HG03025 (cell line): ENCODE measurements around the gene GSN.

Source experiments
- ATAC-seq: cut with Tn5 transposase; IDR thresholded peaks from one replicate; pipeline ENCODE4 v1.9.1; 2021; ENCODE audit warnings: mild to moderate bottlenecking, moderate library complexity; ENCODE audit not compliant: unreplicated experiment, low FRiP score

GSN gene

GRCh38 chr9:121319383-121319780, 51.4 kb downstream of the GSN start:
- no peak for ATAC-seq

GRCh38 chr9:121321016-121321503, 53.1 kb downstream of the GSN start:
- ATAC-seq, result no peak

GRCh38 chr9:121322037-121322736, 54.2 kb downstream of the GSN start:
- ATAC-seq, result no peak

DNA sequence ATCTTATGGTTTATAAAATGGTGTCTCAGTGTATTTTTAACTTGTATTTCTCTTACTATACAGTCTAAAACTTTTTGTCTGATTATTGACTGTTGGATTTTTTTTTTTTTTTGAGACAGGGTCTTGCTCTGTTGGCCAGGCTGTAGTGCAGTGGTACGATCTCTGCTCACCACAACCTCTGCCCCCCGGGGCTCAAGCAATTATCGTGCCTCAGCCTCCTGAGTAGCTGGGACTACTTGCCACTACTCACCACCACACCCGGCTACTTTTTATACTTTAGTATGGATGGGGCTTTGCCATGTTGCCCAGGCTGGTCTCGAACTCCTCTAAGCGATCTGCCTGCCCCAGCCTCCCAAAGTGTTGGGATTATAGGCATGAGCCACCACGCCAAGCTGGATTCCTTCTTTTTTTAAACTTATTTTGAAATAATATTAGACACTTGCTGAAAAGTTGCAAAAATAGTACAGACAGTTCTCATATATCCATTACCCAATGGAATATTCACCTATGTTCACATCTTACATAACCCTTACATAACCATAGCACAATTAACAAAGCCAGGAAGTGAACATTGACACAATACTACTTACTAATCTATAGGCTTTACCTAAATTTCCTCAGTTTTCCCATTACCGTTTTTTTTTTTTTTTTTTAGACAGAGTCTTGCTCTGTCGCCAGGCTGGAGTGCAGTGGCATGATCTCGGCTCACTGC, 54.9 kb downstream of the GSN start:
- no peak for ATAC-seq

DNA sequence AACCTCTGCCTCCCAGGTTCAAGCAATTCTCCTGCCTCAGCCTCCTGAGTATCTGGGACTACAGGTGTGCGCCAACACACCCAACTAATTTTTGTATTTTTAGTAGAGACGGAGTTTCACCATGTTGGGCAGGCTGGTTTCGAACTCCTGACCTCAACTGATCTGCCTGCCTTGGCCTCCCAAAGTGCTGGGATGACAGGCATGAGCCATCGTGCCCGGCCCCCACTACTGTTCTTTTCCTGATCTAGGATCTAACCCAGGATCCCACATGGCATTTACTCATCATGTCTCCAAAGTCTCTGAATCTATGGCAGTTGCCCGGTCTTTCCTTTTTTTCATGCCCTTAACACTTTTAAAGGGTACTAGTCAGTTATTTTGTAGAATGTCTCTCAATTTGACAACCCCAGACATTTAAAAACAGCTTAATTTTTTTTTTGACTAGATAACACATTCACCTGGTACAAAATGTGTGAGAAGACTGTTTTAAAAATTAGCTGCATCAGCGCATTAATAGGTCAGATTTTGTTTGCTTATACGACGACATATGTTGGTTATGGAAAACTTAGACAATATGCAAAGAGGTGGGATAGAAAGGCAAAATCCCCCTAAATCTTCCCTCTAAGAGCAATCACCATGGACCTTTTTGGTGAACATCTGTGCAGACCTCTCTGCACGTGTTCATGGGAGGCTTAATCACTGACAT, 55.6 kb downstream of the GSN start:
- ATAC-seq, result no peak

DNA sequence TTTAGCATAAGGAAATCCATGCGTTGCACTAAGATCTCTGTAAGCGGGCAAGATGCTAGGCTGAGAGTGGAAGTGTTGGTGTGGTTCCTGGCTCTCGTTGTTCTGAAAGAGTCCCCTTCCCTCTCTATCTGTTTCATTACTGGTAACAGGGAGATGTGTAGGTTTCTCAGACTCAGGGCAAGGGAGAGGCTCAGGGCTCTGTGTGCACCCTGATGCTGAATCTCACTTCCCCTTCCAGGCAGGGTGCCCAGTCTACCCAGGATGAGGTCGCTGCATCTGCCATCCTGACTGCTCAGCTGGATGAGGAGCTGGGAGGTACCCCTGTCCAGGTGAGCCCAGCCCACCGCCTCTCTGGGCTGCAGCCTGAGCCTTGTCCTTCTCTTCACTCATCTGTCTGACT, 56.4 kb downstream of the GSN start:
- ATAC-seq, result no peak

GRCh38 chr9:121324755-121325154, 56.8 kb downstream of the GSN start:
- ATAC-seq, result no peak

DNA sequence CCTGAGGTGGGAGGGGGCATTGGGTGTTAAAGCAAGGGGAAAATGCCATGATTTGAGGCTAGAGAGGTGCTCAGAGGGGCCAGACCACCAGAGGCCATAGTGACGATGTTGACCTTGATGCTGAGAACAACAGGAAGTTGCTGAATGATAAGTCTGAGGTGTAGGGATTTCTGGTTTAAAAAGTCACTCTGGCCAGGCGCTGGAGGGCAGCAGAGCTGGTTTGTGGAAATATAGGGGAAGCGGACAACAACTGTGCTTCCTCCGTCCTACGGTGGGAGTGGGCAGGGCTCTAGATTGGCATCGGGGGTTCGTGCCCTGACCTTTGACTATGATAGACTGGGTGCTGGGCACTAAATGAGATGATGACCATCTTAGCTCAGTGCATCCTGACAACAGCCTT, 57.4 kb downstream of the GSN start:
- ATAC-seq, result no peak

DNA sequence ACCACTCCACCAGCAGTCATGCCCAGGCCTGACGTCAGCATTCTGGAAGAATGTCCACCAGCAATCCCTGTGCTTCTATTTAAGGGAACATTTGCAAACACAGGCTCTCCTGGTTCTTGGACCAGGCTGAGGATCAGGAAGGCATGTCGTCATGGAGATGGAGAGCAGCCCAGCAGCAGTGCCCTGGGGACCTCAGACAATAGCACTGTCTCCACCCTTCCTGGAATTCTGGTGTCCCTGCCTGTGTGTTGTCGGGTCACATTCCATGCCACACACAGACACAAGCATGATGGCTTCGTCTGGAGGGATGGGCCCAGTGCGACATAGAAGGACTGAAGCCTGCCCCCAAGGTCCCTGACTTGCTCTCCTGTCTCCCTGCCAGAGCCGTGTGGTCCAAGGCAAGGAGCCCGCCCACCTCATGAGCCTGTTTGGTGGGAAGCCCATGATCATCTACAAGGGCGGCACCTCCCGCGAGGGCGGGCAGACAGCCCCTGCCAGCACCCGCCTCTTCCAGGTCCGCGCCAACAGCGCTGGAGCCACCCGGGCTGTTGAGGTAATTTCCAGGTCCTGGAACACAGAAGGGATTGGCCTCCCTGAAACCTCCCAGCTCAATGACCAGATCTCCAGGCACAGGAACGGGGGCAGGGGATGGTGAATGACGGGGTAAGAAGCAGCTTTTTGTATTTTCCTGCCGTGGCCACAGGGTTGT, 58.3 kb downstream of the GSN start:
- no peak for ATAC-seq

DNA sequence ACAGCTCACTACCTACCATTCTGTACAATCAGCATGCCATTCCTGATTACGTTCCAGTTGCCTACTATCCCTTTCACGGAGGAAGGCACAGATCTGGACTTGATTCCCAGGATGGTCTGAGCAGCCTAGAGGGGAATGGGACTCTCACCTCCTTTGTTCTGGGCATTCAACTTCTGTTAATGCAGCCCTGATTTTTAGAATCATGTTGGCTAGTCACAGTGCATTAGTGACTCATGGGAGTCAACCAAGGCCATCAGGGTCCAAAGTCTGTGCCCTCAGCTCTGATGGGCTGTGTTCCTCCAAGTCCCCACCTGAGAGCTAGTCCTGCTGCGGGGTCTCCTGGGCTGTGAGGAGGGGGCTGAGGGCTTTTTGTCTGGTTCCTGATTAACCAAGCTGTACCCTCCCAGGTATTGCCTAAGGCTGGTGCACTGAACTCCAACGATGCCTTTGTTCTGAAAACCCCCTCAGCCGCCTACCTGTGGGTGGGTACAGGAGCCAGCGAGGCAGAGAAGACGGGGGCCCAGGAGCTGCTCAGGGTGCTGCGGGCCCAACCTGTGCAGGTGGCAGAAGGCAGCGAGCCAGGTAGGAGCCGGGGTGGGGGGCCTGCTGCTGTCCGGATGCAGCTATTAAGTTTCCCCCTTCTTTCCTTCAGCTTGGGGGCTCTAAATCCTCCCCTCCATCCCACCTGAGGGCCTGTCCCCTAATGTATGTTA, 59.1 kb downstream of the GSN start:
- no peak for ATAC-seq

DNA sequence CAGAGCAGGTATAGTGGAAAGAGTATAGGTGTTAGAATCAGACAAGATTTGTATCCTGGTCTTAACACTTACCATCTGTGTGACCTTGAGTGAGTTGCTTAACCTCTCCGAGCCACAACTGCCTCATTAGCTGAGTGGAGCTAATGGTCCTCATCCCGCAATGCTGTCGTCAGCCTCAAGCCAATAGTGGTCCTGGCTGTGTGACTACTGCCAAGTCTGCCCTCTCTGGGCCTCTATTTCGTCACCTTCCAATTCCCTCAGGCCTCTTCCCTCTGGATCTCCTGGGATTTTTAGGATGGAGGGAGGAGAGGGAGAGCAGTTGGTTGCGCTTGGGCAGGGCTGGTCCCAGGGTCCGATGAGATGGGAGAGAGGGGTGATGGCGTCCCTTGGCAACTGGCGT, 60.5 kb downstream of the GSN start:
- no peak for ATAC-seq

GRCh38 chr9:121328876-121329681, 61.1 kb downstream of the GSN start:
- no peak for ATAC-seq

GRCh38 chr9:121331549-121331948, 63.6 kb downstream of the GSN start:
- no peak for ATAC-seq

DNA sequence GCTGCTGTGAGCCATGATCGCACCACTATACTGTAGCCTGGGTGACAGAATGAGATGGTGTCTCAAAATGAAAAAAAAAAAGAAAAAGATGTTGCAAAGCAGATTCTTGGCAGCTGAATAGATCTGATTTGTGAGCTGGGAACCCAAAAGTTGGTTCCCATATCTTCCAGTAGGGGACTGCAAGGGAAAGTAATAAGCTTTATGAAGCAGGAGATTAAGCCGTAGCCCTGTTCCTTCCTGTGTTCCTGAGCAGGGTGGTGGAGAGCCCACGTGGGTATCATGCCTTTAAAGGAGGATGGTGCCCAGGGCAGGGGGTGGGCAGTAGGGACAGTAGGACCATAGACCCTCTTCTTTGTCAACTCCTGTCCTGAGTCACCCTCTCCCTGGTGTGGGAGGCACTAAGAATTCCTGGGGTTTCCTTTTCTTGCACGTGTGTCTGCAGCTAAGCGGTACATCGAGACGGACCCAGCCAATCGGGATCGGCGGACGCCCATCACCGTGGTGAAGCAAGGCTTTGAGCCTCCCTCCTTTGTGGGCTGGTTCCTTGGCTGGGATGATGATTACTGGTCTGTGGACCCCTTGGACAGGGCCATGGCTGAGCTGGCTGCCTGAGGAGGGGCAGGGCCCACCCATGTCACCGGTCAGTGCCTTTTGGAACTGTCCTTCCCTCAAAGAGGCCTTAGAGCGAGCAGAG, 64.2 kb downstream of the GSN start:
- ATAC-seq, result no peak

DNA sequence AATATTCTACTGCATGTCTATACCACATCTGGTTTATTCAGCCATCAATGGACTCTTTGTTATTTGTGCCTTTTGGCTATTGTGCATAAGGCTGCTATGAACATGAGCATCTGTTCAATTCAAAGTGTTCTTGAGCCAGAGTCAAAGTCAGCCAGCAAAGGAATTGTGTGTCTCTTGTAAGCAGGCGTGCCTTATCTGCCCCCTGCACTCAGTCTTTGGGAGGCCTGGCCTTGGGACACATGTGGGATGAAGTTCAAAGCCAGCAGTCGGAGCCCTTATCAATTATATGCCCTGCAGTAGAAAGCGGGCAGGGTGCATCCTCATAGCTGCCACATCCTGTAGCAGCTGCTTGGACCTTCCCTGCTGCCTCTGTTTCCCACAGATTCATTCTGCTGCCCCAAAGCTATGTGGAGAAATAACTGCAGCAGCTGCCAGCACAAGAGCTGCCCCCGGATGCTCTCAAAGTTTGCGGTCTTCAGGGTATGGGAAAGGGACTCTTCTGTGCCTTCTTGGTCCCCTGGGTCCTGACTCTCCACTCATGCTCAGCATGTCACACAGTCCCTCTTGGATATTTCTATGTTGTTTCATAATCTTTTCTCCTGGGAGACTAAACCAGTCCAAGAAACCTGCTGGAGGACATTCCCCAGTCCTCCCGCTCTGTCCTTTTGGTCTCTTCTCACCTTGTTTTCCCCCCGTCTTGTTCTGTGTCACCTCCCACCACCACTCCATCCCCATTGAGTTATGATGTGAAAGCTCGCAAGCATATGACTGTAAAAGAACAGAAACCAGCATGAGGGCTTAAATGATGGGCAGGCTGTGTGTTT, 66.2 kb downstream of the GSN start:
- ATAC-seq, result no peak

DNA sequence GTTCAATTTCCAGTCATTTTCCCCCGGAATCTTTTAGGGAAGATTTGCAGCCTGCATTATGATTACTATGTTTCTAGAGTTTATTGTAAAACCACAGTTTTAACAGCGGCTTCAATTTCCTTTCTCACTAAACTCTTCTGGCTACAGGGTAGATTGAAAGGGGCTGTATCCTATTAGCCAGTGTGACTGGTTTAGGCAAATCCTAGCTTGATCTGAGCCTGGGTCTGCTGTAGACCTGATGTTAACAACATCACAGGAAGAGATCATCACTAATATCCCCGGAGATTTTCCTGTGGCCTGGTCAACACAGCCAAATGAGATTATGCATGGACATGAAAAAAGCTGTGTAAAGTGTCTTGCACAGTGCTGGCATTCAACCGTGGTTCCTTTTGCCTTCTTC, 68.7 kb downstream of the GSN start:
- no peak for ATAC-seq

DNA sequence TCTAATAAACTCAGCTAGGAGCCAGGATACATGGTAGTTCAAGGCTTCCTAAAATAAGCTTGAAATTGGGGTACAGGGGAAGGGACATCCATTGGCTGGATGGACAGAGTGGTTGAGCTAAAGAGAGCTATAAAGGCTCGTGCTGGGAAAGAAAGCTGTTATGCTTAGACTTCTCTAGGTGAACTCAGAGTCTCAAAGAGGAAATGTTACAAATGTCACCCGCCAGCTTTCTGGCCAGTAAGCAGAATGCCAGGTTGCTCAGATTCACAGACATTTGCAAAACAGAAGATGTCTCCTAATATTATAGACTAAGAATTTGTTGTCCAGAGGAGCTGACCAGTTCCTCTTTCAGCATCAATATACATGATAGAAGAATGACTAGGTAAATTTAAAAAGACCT, 71.5 kb downstream of the GSN start:
- no peak for ATAC-seq
